Astrocyte (in vitro differentiated cells and primary cell): ENCODE data around the gene IQCE. TPM values are rescaled to one million over a fixed set of nuclear protein-coding genes. Genes with fewer than 3 reads are reported as not detected.

Source experiments
- DNase-seq: peaks from one replicate; pipeline ENCODE4 v3.0.0-alpha.2; 2010; ENCODE audit warnings: low read depth
- FAIRE-seq: peaks from 2 replicates; lab custom pipeline; 2011; peaks lifted over from hg19 to GRCh38; lab: Jason Lieb, UNC
- H2AFZ ChIP-seq: 2 replicates; pipeline ENCODE4 v1.6.0; 2012; ENCODE audit warnings: low read depth, low read length, inconsistent platforms
- H3K27ac ChIP-seq: 2 replicates; pipeline ENCODE4 v1.5.1; 2011; ENCODE audit warnings: low read depth, low read length, inconsistent platforms
- H3K27me3 ChIP-seq: 2 replicates; pipeline ENCODE4 v1.6.0; 2011; ENCODE audit warnings: low read length, inconsistent platforms; ENCODE audit not compliant: insufficient read depth
- H3K36me3 ChIP-seq: 2 replicates; pipeline ENCODE4 v1.5.1; 2011; ENCODE audit warnings: low read length, inconsistent platforms; ENCODE audit not compliant: insufficient read depth
- H3K4me1 ChIP-seq: 2 replicates; pipeline ENCODE4 v1.5.1; 2011; ENCODE audit warnings: low read length, inconsistent platforms; ENCODE audit not compliant: insufficient read depth
- H3K4me2 ChIP-seq: 2 replicates; pipeline ENCODE4 v1.6.0; 2012; ENCODE audit warnings: low read length, inconsistent platforms
- H3K4me3 ChIP-seq: 2 replicates; pipeline ENCODE4 v1.5.1; 2011; ENCODE audit warnings: low read depth, mild to moderate bottlenecking, low read length, inconsistent platforms; ENCODE audit not compliant: insufficient read depth
- H3K79me2 ChIP-seq: 2 replicates; pipeline ENCODE4 v1.6.0; 2012; ENCODE audit warnings: mild to moderate bottlenecking, low read length, inconsistent platforms; ENCODE audit not compliant: insufficient read depth
- H3K9ac ChIP-seq: 2 replicates; pipeline ENCODE4 v1.6.0; 2012; ENCODE audit warnings: mild to moderate bottlenecking, low read length, inconsistent platforms
- H3K9me3 ChIP-seq: 2 replicates; pipeline ENCODE4 v1.5.1; 2012; ENCODE audit warnings: low read depth, mild to moderate bottlenecking, low read length, inconsistent platforms; ENCODE audit not compliant: insufficient read depth
- H4K20me1 ChIP-seq: 2 replicates; pipeline ENCODE4 v1.6.0; 2012; ENCODE audit warnings: low read length, inconsistent platforms; ENCODE audit not compliant: insufficient read depth
- H3K27ac Mint-ChIP-seq: one replicate; pipeline ENCODE4 v1.8.0; 2021; ENCODE audit warnings: mild to moderate bottlenecking, mixed read lengths; ENCODE audit not compliant: unreplicated experiment
- H3K27me3 Mint-ChIP-seq: one replicate; pipeline ENCODE4 v1.8.0; 2021; ENCODE audit warnings: low read depth, mixed read lengths; ENCODE audit not compliant: unreplicated experiment
- H3K36me3 Mint-ChIP-seq: one replicate; pipeline ENCODE4 v1.8.0; 2021; ENCODE audit warnings: low read depth, mixed read lengths; ENCODE audit not compliant: unreplicated experiment
- H3K4me1 Mint-ChIP-seq: one replicate; pipeline ENCODE4 v1.8.0; 2021; ENCODE audit warnings: low read depth, mixed read lengths; ENCODE audit not compliant: unreplicated experiment
- H3K4me3 Mint-ChIP-seq: one replicate; pipeline ENCODE4 v1.8.0; 2021; ENCODE audit warnings: mild to moderate bottlenecking, moderate library complexity, mixed read lengths; ENCODE audit not compliant: unreplicated experiment
- H3K9me3 Mint-ChIP-seq: one replicate; pipeline ENCODE4 v1.8.0; 2021; ENCODE audit warnings: mild to moderate bottlenecking, mixed read lengths; ENCODE audit not compliant: unreplicated experiment
- EZH2 ChIP-seq: IDR thresholded peaks from 2 replicates; pipeline ENCODE4 v1.6.1; 2012; ENCODE audit warnings: mild to moderate bottlenecking, low read length, inconsistent platforms; ENCODE audit not compliant: insufficient read depth
- total RNA-seq: library from RNA; stranded (reverse); gene quantifications from 2 replicates; pipeline ENCODE4 v1.2.1, GENCODE V29; 2021
- TF ChIP-seq, protein P1 (sequence below): IDR thresholded peaks from 2 replicates; pipeline ENCODE4 v1.5.1; 2011; ENCODE audit warnings: low read depth, mild to moderate bottlenecking, inconsistent platforms, low read length, moderate library complexity; ENCODE audit not compliant: insufficient read depth

Gene IQCE
- total RNA-seq, 1 donor from 2014 or later: 13.1 TPM

DNA sequence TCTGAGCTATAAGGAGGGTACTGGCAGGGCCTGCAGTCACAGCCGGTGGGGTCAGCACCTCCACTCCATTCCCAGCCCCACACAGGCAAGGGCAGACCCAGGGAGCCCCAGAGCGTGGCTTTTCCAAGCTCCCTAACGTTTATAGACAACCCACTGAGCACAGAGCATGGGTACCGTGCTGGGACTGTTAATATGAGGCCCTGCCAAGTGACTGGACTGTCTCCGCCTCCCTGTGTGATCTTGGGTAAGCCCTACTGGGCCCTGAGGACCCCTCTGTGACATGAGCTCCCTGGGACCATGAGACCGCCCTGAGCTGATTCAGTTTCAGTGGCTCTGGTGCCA lies 85.4 kb downstream of the IQCE start:
- peaks cover 51% of the 10 kb centered on the region for H3K4me1 ChIP-seq
- H3K9ac ChIP-seq: peak overlapping the region; percentile 60
- H3K27ac ChIP-seq: no peak overlapping the region
- TF ChIP-seq EZH2: no peak
- TF ChIP-seq, protein P1, sequence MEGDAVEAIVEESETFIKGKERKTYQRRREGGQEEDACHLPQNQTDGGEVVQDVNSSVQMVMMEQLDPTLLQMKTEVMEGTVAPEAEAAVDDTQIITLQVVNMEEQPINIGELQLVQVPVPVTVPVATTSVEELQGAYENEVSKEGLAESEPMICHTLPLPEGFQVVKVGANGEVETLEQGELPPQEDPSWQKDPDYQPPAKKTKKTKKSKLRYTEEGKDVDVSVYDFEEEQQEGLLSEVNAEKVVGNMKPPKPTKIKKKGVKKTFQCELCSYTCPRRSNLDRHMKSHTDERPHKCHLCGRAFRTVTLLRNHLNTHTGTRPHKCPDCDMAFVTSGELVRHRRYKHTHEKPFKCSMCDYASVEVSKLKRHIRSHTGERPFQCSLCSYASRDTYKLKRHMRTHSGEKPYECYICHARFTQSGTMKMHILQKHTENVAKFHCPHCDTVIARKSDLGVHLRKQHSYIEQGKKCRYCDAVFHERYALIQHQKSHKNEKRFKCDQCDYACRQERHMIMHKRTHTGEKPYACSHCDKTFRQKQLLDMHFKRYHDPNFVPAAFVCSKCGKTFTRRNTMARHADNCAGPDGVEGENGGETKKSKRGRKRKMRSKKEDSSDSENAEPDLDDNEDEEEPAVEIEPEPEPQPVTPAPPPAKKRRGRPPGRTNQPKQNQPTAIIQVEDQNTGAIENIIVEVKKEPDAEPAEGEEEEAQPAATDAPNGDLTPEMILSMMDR: no peak
- no peak overlapping the region for H3K4me3 ChIP-seq
- H2AFZ ChIP-seq: no peak overlapping the region
- no peaks in the 10 kb centered on the region for H3K36me3 Mint-ChIP-seq
- FAIRE-seq (no peak), DNase-seq (no peak)
- peaks cover 15% of the 10 kb centered on the region for H3K4me1 Mint-ChIP-seq
- H3K27me3 Mint-ChIP-seq: no peaks in the 10 kb centered on the region
- H3K4me3 Mint-ChIP-seq: no peak overlapping the region
- H3K79me2 ChIP-seq: peaks cover 82% of the 10 kb centered on the region
- H3K9me3 ChIP-seq: no peaks in the 10 kb centered on the region
- H4K20me1 ChIP-seq: peaks cover 77% of the 10 kb centered on the region
- no peaks in the 10 kb centered on the region for H3K27me3 ChIP-seq
- H3K4me2 ChIP-seq: peak overlapping the region; percentile 63
- H3K9me3 Mint-ChIP-seq: no peaks in the 10 kb centered on the region
- no peaks in the 10 kb centered on the region for H3K36me3 ChIP-seq
- no peak overlapping the region for H3K27ac Mint-ChIP-seq

GRCh38 chr7:2644562-2645273 lies 85.9 kb downstream of the IQCE start:
- no peaks in the 10 kb centered on the region for H3K36me3 ChIP-seq
- Mint-ChIP-seq H3K4me3 (peak overlapping the region; percentile 45), H3K27ac (peak overlapping the region; percentile 55), H3K27me3 (no peaks in the 10 kb centered on the region), H3K4me1 (peaks cover 15% of the 10 kb centered on the region), H3K36me3 (no peaks in the 10 kb centered on the region), H3K9me3 (no peaks in the 10 kb centered on the region)
- H4K20me1 ChIP-seq: peaks cover 77% of the 10 kb centered on the region
- no peak overlapping the region for H2AFZ ChIP-seq
- no peak overlapping the region for H3K4me3 ChIP-seq
- no peak for FAIRE-seq
- peaks cover 46% of the 10 kb centered on the region for H3K4me1 ChIP-seq
- H3K9ac ChIP-seq: peak overlapping the region; percentile 60
- no peak overlapping the region for H3K27ac ChIP-seq
- no peak for DNase-seq
- peaks cover 77% of the 10 kb centered on the region for H3K79me2 ChIP-seq
- no peaks in the 10 kb centered on the region for H3K27me3 ChIP-seq
- TF ChIP-seq EZH2: no peak
- TF ChIP-seq, protein P1: no peak
- H3K9me3 ChIP-seq: no peaks in the 10 kb centered on the region
- peak overlapping the region; percentile 63 for H3K4me2 ChIP-seq

DNA sequence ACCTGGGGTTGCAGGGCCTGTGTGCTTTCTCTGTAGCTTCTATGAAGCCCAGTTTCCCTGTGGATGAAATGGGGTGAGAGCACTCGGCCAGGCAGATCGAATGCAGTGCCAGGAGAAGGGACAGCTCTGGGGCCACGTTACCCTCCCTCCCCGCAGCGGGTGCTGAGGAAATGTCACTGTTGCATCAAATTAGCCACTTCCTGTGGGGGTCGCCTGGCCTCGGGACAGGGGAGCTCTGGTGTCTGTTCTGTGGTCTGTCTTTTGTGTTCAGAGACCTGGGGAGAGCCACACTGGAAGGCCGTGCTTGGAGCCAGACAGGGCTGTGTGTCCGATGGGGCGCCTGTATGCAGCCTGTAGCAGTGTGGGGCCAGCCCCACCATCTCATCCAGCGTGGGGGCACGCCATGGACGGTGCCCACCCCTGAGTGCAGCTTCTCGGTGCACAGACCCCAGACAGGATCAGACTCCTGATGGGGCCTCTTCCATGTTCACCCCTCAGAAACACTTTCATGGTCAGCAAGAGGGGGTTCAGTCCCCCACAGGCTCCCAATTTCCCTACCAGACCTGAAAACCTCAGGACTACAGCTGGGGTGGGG lies 86.6 kb downstream of the IQCE start:
- peak overlapping the region; percentile 60 for H3K9ac ChIP-seq
- Mint-ChIP-seq H3K36me3 (peaks cover under 1% of the 10 kb centered on the region), H3K27me3 (no peaks in the 10 kb centered on the region), H3K4me3 (peak overlapping the region; percentile 45), H3K9me3 (no peaks in the 10 kb centered on the region), H3K27ac (peak overlapping the region; percentile 55), H3K4me1 (peaks cover 19% of the 10 kb centered on the region)
- H3K9me3 ChIP-seq: no peaks in the 10 kb centered on the region
- H2AFZ ChIP-seq: no peak overlapping the region
- H3K79me2 ChIP-seq: peaks cover 70% of the 10 kb centered on the region
- no peaks in the 10 kb centered on the region for H3K27me3 ChIP-seq
- H4K20me1 ChIP-seq: peaks cover 77% of the 10 kb centered on the region
- TF ChIP-seq, protein P1: no peak
- TF ChIP-seq EZH2: no peak
- H3K4me1 ChIP-seq: peaks cover 45% of the 10 kb centered on the region
- no peak for DNase-seq
- no peak overlapping the region for H3K4me3 ChIP-seq
- H3K4me2 ChIP-seq: peak overlapping the region; percentile 63
- H3K36me3 ChIP-seq: no peaks in the 10 kb centered on the region
- no peak for FAIRE-seq
- no peak overlapping the region for H3K27ac ChIP-seq
